Measurements from ENCODE around the gene ESYT1.

Gene ESYT1

DNA sequence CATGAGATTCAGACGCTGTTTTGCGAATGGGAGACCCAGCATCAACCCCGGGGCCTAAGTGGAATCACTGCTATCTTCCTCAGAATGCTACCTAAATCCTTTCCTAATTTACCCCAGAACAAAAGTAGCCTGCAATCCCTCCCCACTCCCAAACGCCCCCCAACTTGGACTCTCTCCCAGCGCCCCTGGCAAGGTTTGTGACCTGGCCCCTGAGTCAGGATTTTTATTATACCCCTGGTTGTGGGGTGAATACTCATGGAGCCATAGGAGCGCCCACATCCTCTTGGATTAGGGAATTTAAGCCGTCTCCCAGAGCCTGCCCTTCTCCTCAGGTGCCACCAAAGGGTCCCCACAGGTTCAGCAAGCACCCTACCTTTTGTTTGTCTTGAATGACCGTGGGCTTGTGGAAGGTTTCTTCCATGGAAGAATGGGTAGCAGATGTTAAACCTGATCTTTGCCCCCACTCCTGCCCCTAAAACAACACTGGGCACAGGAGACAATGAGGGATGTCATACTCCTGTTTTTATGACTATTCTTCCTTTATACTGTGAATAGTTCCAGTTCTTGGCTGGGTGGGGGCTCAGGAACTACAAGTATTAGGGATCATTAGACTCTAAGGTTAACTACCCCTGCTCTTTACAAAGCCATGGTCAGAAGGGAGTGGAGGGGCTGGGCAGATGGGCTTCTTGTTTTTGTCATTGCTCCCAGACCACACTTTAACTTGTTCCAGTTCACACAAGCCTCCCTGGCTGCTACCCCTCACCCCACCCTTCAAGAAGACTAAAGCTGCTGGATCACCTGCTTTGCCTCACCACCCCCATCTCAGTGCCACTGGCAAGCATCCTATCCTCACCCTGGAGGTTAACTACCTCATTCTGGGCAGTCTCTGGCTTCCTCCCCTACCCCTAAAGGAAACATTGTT lies 24.9 kb downstream of the ESYT1 start:
- DNase-seq (ENCODE audit: low read depth in 1 of 2, low spot score in 1 of 2) = no peak
- TF ChIP-seq POLR2AphosphoS5 (IDR thresholded peaks at IDR 0.05; ENCODE audit: low read depth) (no peak), GABPA (IDR thresholded peaks at IDR 0.05; ENCODE audit: low read depth) (no peak), SPI1 (IDR thresholded peaks at IDR 0.05; ENCODE audit: borderline replicate concordance, low read depth) (no peak)
- TF ChIP-seq, protein P1, sequence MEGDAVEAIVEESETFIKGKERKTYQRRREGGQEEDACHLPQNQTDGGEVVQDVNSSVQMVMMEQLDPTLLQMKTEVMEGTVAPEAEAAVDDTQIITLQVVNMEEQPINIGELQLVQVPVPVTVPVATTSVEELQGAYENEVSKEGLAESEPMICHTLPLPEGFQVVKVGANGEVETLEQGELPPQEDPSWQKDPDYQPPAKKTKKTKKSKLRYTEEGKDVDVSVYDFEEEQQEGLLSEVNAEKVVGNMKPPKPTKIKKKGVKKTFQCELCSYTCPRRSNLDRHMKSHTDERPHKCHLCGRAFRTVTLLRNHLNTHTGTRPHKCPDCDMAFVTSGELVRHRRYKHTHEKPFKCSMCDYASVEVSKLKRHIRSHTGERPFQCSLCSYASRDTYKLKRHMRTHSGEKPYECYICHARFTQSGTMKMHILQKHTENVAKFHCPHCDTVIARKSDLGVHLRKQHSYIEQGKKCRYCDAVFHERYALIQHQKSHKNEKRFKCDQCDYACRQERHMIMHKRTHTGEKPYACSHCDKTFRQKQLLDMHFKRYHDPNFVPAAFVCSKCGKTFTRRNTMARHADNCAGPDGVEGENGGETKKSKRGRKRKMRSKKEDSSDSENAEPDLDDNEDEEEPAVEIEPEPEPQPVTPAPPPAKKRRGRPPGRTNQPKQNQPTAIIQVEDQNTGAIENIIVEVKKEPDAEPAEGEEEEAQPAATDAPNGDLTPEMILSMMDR (IDR thresholded peaks at IDR 0.05; ENCODE audit: insufficient read depth, low read length) = no peak
- TF ChIP-seq, protein P2, sequence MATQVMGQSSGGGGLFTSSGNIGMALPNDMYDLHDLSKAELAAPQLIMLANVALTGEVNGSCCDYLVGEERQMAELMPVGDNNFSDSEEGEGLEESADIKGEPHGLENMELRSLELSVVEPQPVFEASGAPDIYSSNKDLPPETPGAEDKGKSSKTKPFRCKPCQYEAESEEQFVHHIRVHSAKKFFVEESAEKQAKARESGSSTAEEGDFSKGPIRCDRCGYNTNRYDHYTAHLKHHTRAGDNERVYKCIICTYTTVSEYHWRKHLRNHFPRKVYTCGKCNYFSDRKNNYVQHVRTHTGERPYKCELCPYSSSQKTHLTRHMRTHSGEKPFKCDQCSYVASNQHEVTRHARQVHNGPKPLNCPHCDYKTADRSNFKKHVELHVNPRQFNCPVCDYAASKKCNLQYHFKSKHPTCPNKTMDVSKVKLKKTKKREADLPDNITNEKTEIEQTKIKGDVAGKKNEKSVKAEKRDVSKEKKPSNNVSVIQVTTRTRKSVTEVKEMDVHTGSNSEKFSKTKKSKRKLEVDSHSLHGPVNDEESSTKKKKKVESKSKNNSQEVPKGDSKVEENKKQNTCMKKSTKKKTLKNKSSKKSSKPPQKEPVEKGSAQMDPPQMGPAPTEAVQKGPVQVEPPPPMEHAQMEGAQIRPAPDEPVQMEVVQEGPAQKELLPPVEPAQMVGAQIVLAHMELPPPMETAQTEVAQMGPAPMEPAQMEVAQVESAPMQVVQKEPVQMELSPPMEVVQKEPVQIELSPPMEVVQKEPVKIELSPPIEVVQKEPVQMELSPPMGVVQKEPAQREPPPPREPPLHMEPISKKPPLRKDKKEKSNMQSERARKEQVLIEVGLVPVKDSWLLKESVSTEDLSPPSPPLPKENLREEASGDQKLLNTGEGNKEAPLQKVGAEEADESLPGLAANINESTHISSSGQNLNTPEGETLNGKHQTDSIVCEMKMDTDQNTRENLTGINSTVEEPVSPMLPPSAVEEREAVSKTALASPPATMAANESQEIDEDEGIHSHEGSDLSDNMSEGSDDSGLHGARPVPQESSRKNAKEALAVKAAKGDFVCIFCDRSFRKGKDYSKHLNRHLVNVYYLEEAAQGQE (IDR thresholded peaks at IDR 0.05; ENCODE audit: insufficient replicate concordance, low read depth) = no peak
- Histone ChIP-seq H3K4me3 (replicated peaks; ENCODE audit: insufficient read depth, low read length) (peak overlapping the region; percentile 62), H3K27ac (replicated peaks) (peak overlapping the region; percentile 95), H3K27me3 (ENCODE audit: insufficient read depth, poor library complexity, severe bottlenecking) (no peaks in the 10 kb centered on the region)

DNA sequence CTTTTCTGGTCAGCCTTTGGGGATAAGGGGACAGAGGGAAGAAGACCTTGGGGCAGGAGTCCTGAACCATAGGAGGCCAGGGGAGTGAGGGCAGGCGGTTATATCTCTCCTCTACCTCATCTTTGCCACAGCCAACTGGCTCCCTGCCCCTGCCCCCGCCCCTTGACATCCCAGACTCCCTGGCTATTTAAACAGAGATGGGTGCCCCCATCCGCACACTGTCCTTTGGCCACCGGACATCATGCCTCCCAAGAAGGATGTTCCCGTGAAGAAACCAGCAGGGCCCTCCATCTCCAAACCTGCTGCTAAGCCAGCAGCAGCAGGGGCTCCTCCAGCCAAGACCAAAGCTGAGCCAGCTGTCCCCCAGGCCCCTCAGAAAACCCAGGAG lies 25.6 kb downstream of the ESYT1 start:
- DNase-seq (ENCODE audit: low read depth in 1 of 2, low spot score in 1 of 2) = no peak
- TF ChIP-seq POLR2AphosphoS5 (IDR thresholded peaks at IDR 0.05; ENCODE audit: low read depth) = no peak
- no peak for TF ChIP-seq GABPA (IDR thresholded peaks at IDR 0.05; ENCODE audit: low read depth)
- TF ChIP-seq SPI1 (IDR thresholded peaks at IDR 0.05; ENCODE audit: borderline replicate concordance, low read depth) = no peak
- TF ChIP-seq, protein P2 (IDR thresholded peaks at IDR 0.05; ENCODE audit: insufficient replicate concordance, low read depth) = no peak
- TF ChIP-seq, protein P1 (IDR thresholded peaks at IDR 0.05; ENCODE audit: insufficient read depth, low read length) = no peak
- H3K27ac ChIP-seq (replicated peaks) = no peak overlapping the region
- no peaks in the 10 kb centered on the region for H3K27me3 ChIP-seq (ENCODE audit: insufficient read depth, poor library complexity, severe bottlenecking)
- no peak overlapping the region for H3K4me3 ChIP-seq (replicated peaks; ENCODE audit: insufficient read depth, low read length)

DNA sequence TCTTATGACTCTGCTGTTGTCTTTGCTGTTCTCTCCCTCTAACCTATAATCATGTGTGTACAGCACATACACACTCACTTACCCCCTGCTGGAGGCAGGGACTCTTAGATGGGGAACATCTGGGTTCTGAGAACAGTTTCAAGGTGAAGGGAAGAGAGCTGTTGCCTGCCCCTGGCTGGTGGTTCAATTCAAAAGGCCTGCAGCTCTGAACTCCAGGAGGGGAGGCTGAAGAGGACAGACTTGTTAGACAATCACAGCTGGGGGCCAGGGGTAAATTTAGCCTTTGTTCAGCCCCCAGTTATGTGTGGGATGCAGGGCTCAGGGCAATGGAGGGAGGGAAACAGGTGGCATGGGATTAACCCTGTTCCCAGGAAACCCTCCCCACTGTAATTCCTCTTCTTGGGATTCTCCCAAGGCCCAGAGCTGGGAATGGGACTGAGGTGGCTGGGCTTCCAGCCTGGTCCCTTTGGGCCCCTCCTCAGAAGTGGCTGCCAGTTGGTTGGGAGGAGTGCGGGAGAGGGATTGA lies 26.2 kb downstream of the ESYT1 start:
- DNase-seq (ENCODE audit: low read depth in 1 of 2, low spot score in 1 of 2) = no peak
- Histone ChIP-seq H3K4me3 (replicated peaks; ENCODE audit: insufficient read depth, low read length) (no peak overlapping the region), H3K27ac (replicated peaks) (no peak overlapping the region), H3K27me3 (ENCODE audit: insufficient read depth, poor library complexity, severe bottlenecking) (no peaks in the 10 kb centered on the region)
- TF ChIP-seq SPI1 (IDR thresholded peaks at IDR 0.05; ENCODE audit: borderline replicate concordance, low read depth) (no peak), POLR2AphosphoS5 (IDR thresholded peaks at IDR 0.05; ENCODE audit: low read depth) (no peak), GABPA (IDR thresholded peaks at IDR 0.05; ENCODE audit: low read depth) (no peak)
- TF ChIP-seq, protein P1 (IDR thresholded peaks at IDR 0.05; ENCODE audit: insufficient read depth, low read length) = no peak
- TF ChIP-seq, protein P2 (IDR thresholded peaks at IDR 0.05; ENCODE audit: insufficient replicate concordance, low read depth) = no peak

Data from HL-60 (cell line).